Type B pancreatic cell (in vitro differentiated cells): ENCODE measurements around the gene RTL10. TPM values are rescaled to one million over a fixed set of nuclear protein-coding genes. Genes with fewer than 3 reads are reported as not detected.
A peak's percentile ranks its signal among the peaks of the same experiment; 100 is the strongest.

Source experiments
- DNase-seq: peaks from one replicate; pipeline ENCODE4 v3.0.0; 2021; ENCODE audit warnings: mixed read lengths; ENCODE audit not compliant: unreplicated experiment; ENCODE audit errors: extremely low spot score
- H3K27ac Mint-ChIP-seq: 2 replicates; pipeline ENCODE4 v1.8.0; 2021; ENCODE audit warnings: mild to moderate bottlenecking, mixed read lengths
- H3K27me3 Mint-ChIP-seq: 2 replicates; pipeline ENCODE4 v1.8.0; 2021; ENCODE audit warnings: mixed read lengths
- H3K36me3 Mint-ChIP-seq: 2 replicates; pipeline ENCODE4 v1.8.0; 2021; ENCODE audit warnings: mixed read lengths
- H3K4me1 Mint-ChIP-seq: one replicate; pipeline ENCODE4 v1.8.0; 2021; ENCODE audit warnings: mixed read lengths; ENCODE audit not compliant: unreplicated experiment
- H3K4me3 Mint-ChIP-seq: 2 replicates; pipeline ENCODE4 v1.8.0; 2021; ENCODE audit warnings: mild to moderate bottlenecking, mixed read lengths
- H3K9me3 Mint-ChIP-seq: 2 replicates; pipeline ENCODE4 v1.8.0; 2021; ENCODE audit warnings: mixed read lengths
- CTCF ChIP-seq: fragments of 200-600 bp; sonication (generic); conservative IDR thresholded peaks from 2 replicates; pipeline ENCODE4 v1.5.0; 2021; ENCODE audit warnings: antibody characterized with exemption, mild to moderate bottlenecking
- total RNA-seq: library from RNA; stranded (reverse); gene quantifications from 2 replicates; pipeline ENCODE4 v1.2.1, GENCODE V29; 2021; ENCODE audit warnings: low replicate concordance

Gene RTL10
- total RNA-seq, 1 donor from 2014 or later: 28.8 TPM

- no peak for TF ChIP-seq CTCF
- no peaks in the 10 kb centered on the region for H3K36me3 Mint-ChIP-seq
- H3K4me1 Mint-ChIP-seq: no peaks in the 10 kb centered on the region
- DNase-seq: peak; percentile 53
- no peak overlapping the region for H3K4me3 Mint-ChIP-seq
- H3K27me3 Mint-ChIP-seq: no peaks in the 10 kb centered on the region
- no peaks in the 10 kb centered on the region for H3K9me3 Mint-ChIP-seq
- H3K27ac Mint-ChIP-seq: no peak overlapping the region
Measured at GRCh38 chr22:19868773-19869471, 14.2 kb upstream of the RTL10 start.

GRCh38 chr22:19868333-19868732, 13.7 kb upstream of the RTL10 start:
- Mint-ChIP-seq H3K36me3 (no peaks in the 10 kb centered on the region), H3K27ac (no peak overlapping the region), H3K9me3 (no peaks in the 10 kb centered on the region), H3K27me3 (no peaks in the 10 kb centered on the region), H3K4me1 (no peaks in the 10 kb centered on the region), H3K4me3 (no peak overlapping the region)
- peak; percentile 31 for DNase-seq
- TF ChIP-seq CTCF: no peak

GRCh38 chr22:19867617-19868016, 12.9 kb upstream of the RTL10 start:
- TF ChIP-seq CTCF: no peak
- Mint-ChIP-seq H3K36me3 (no peaks in the 10 kb centered on the region), H3K27ac (no peak overlapping the region), H3K4me3 (no peak overlapping the region), H3K4me1 (no peaks in the 10 kb centered on the region), H3K9me3 (no peaks in the 10 kb centered on the region), H3K27me3 (no peaks in the 10 kb centered on the region)
- no peak for DNase-seq

GRCh38 chr22:19866665-19867009, 12.0 kb upstream of the RTL10 start:
- Mint-ChIP-seq H3K9me3 (no peaks in the 10 kb centered on the region), H3K4me1 (no peaks in the 10 kb centered on the region), H3K4me3 (no peak overlapping the region), H3K27me3 (no peaks in the 10 kb centered on the region), H3K36me3 (peaks cover 2% of the 10 kb centered on the region), H3K27ac (no peak overlapping the region)
- DNase-seq: no peak
- TF ChIP-seq CTCF: no peak

- Mint-ChIP-seq H3K27me3 (no peaks in the 10 kb centered on the region), H3K36me3 (peaks cover 5% of the 10 kb centered on the region), H3K9me3 (no peaks in the 10 kb centered on the region)
Measured at GRCh38 chr22:19865141-19865829, 10.6 kb upstream of the RTL10 start.

More at GRCh38 chr22:19865141-19865829, 10.6 kb upstream of the RTL10 start:
- Mint-ChIP-seq H3K4me1 (no peaks in the 10 kb centered on the region), H3K4me3 (no peak overlapping the region), H3K27ac (no peak overlapping the region)
- no peak for TF ChIP-seq CTCF
- no peak for DNase-seq
